Measurements from ENCODE around the gene PAPSS2.
"Not testable (repeated sequence)": the region's sequence is repeated elsewhere in the genome, so short reads cannot be mapped to it uniquely, and the experiment has no call there.

Gene PAPSS2

GRCh38 chr10:87712913-87713616 lies 53.4 kb downstream of the PAPSS2 start:
- DNase-seq, result no peak

GRCh38 chr10:87713707-87714106 lies 54.0 kb downstream of the PAPSS2 start:
- no peak for DNase-seq

- no peak for DNase-seq
Observed at GRCh38 chr10:87715552-87716347, 56.1 kb downstream of the PAPSS2 start.

- no peak for DNase-seq
Observed at GRCh38 chr10:87716348-87716670, 56.6 kb downstream of the PAPSS2 start.

- no peak for DNase-seq
Observed at GRCh38 chr10:87720665-87721064, 61.0 kb downstream of the PAPSS2 start.

- DNase-seq, result no peak
Observed at GRCh38 chr10:87721781-87722180, 62.1 kb downstream of the PAPSS2 start.

- no peak for DNase-seq
Observed at GRCh38 chr10:87722716-87723115, 63.0 kb downstream of the PAPSS2 start.

- no peak for DNase-seq
Observed at GRCh38 chr10:87723500-87723899, 63.8 kb downstream of the PAPSS2 start.

- no peak for DNase-seq
Observed at GRCh38 chr10:87724789-87725188, 65.1 kb downstream of the PAPSS2 start.

- DNase-seq, result no peak
Observed at GRCh38 chr10:87729940-87730339, 70.3 kb downstream of the PAPSS2 start.

- DNase-seq, result no peak
Observed at GRCh38 chr10:87733081-87733480, 73.4 kb downstream of the PAPSS2 start.

GRCh38 chr10:87734987-87735827 lies 75.5 kb downstream of the PAPSS2 start:
- no peak for DNase-seq

GRCh38 chr10:87738253-87738652 lies 78.6 kb downstream of the PAPSS2 start:
- DNase-seq, result not testable (repeated sequence)

GRCh38 chr10:87739703-87740102 lies 80.0 kb downstream of the PAPSS2 start:
- no peak for DNase-seq

- no peak for DNase-seq
Observed at GRCh38 chr10:87740254-87740655, 80.6 kb downstream of the PAPSS2 start.

- not testable (repeated sequence) for DNase-seq
Observed at GRCh38 chr10:87742992-87743610, 83.4 kb downstream of the PAPSS2 start.

GRCh38 chr10:87744606-87745005 lies 84.9 kb downstream of the PAPSS2 start:
- DNase-seq, result no peak

- no peak for DNase-seq
Observed at GRCh38 chr10:87746911-87747310, 87.2 kb downstream of the PAPSS2 start.

GRCh38 chr10:87748244-87748643 lies 88.6 kb downstream of the PAPSS2 start:
- DNase-seq, result not testable (repeated sequence)

GRCh38 chr10:87750001-87750671 lies 90.5 kb downstream of the PAPSS2 start:
- no peak for DNase-seq

- no peak for DNase-seq
Observed at GRCh38 chr10:87750817-87751216, 91.1 kb downstream of the PAPSS2 start.

- no peak for DNase-seq
Observed at GRCh38 chr10:87751274-87751673, 91.6 kb downstream of the PAPSS2 start.

- no peak for DNase-seq
Observed at GRCh38 chr10:87752566-87752965, 92.9 kb downstream of the PAPSS2 start.
